ENCODE measurements around the gene NUDT3.

DNA sequence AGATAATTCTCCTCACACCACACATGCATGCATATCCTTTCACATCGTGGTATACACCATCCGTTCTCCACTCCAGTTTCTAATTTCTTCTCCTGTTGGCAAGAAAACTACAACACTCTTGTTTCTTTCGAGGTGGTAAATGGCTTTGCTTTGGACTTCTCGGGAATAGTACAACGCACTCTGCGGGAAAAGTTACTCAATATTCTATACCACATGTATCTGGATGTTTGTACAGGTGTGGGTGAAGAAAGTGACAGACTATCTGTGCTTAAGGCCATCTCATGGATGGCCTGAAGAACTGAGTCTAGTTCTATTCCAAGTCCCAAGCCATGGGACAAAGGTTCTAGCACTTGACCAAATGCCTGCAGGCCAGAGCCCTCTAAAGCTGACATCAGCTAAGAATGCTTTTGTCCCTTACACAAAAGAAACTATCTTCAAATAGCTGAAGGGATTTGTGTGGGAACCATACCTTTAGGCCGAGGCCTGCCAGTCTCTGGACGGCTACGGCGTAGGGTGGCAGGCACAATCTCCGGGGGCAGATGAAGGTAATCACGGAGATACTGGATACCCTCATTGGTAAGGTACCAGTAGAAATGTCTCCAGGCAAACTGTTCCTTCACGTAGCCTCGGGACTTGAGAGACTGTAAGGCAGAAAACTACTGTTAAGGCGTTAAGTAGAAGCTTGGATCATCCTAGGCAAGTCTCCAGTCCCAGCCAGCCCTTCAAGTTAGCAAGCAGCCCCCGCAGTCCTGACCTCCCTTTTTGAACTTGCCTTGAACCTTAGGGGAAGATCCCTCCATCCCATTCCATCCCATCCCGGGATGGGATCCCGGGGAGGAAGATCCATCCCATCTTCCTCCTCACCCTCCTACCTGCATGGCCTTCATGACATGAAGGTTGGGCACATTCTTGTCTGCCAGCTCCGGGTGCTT lies 32.0 kb upstream of the NUDT3 start:
- TF ChIP-seq, protein P1, sequence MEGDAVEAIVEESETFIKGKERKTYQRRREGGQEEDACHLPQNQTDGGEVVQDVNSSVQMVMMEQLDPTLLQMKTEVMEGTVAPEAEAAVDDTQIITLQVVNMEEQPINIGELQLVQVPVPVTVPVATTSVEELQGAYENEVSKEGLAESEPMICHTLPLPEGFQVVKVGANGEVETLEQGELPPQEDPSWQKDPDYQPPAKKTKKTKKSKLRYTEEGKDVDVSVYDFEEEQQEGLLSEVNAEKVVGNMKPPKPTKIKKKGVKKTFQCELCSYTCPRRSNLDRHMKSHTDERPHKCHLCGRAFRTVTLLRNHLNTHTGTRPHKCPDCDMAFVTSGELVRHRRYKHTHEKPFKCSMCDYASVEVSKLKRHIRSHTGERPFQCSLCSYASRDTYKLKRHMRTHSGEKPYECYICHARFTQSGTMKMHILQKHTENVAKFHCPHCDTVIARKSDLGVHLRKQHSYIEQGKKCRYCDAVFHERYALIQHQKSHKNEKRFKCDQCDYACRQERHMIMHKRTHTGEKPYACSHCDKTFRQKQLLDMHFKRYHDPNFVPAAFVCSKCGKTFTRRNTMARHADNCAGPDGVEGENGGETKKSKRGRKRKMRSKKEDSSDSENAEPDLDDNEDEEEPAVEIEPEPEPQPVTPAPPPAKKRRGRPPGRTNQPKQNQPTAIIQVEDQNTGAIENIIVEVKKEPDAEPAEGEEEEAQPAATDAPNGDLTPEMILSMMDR (IDR thresholded peaks at IDR 0.05): no peak
- TF ChIP-seq ZFX (IDR thresholded peaks at IDR 0.05; ENCODE audit: borderline replicate concordance): no peak

All from 22Rv1 (cell line).